Glomerular endothelial cell (primary cell): ENCODE results near the gene ANKRD13D. TPM values are rescaled to one million over a fixed set of nuclear protein-coding genes. Genes with fewer than 3 reads are reported as not detected.

Source experiments
- DNase-seq: peaks from one replicate; pipeline ENCODE4 v3.0.0-alpha.2; 2011; ENCODE audit warnings: low read depth, low spot score; ENCODE audit errors: extremely low read depth
- total RNA-seq: library from RNA; depleted of rRNA; stranded (reverse); fragments of >200 nt; gene quantifications from 2 replicates; pipeline ENCODE4 v1.2.3, GENCODE V29; 2015

The ANKRD13D gene
- total RNA-seq, 1 donor from 2014 or later, result 44.2 TPM

DNA sequence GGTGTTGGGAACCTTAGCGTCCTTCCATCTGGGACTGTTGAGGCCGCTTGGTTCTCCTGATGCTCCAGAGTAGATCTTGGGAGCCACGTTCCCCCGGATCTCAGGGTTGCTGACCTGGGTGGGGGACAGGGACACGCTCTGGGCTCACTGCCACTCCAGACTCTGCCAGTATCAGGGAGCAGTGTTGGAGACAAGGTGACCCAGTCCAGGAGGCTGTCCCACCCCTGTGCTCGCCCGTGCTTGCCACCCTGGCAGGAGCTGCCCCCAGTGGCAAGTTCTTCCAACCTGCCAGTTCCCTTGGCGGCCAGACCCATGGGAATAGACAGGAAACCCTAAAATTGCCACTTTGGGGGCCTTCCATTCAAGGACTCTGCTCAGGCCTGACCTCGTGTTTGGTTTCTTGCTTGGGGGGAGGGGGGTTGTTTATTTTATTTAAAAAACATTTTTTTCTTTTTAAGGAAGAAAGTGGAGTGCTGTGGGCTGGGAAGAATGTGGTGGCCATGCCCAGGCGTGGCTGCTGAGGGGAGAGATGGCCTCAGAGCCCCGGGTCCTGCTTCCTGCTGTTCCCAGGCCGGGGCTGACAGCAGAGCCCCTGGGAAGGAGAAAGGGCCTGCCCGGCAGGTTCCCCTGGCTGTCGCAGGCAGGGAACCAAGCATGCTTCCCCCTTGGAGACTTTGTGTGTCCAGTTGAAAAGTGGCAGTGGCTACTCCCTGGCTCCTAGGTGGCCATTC is 15.7 kb upstream of the ANKRD13D start:
- no peak for DNase-seq

DNA sequence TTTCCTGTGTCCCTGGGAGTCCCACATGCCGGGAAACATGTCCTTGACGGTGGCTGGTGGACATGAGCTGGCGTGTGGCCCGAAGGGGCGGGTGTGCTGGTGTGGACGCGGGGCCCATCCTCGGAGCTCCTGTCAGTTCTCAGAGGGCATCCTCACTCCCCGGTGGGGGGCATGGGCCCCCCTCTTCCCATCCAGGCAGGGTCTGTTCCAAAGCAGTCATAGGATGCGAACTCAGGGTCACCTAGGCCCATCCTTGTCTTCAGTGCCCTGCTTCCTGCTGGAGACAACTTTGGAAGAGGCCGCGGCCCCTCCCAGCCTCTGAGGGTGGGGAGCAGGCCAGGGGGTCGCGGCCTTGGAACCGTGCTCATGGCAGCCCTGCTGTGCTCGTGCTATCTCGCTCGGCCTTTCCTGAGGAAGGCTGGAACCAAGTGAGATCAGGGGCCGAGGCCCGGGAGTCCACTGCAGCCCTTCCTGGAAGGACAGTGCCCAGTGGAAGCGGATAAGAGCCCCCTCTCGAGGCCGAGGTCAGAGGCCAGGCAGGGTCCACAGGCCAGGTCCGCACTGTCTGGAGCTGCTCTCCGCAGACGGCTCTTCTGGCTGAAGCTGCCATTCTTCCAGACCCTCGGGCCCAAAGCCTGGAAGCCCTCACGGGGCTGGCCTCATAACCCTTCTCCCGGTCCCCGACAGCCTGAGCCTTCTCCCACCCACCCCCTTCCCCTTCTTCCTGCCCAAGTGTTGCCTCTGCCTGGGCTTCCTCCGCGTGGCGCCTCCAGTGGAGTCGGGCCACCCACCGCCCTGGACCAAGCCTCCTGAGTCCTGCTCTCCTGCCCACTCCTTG is 14.1 kb upstream of the ANKRD13D start:
- no peak for DNase-seq

DNA sequence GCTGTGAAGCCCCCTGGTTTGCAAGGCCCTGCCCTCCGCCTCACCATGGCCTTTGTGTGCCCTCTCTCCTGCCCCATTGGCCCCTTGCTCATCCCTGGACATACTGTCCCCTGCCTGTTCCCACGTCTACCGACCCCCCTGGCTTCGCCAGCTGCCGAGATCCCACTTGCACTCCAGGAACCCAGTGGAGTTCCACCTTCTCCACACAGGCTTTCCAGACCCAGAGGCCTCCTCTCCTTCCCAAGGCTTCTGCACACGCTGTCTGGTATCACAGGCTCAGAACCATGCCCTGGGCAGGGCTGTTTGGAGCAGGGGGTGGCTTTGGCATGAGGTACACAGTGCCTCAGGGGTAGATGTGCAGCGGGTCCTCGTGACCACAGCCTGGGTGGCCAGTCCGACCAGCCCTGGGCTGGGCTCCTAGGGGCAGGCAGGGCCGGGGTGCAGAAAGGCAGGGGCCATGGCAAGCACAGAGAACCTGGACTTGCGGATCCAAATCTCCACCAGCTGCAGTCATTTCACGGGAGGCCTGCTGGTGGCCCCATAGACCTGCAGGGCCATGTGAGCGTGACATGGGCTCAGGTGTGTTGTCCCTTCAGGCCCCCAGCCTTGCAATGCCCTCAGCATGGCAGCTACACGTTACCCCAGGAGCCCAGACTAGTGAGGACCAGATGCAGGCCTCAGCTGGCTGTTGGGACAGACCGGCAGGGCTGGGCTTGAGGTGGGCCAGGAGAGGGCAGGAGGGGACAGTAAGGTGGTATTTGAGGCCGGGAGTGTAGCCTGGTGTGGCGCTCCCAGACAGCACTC is 13.3 kb upstream of the ANKRD13D start:
- no peak for DNase-seq

DNA sequence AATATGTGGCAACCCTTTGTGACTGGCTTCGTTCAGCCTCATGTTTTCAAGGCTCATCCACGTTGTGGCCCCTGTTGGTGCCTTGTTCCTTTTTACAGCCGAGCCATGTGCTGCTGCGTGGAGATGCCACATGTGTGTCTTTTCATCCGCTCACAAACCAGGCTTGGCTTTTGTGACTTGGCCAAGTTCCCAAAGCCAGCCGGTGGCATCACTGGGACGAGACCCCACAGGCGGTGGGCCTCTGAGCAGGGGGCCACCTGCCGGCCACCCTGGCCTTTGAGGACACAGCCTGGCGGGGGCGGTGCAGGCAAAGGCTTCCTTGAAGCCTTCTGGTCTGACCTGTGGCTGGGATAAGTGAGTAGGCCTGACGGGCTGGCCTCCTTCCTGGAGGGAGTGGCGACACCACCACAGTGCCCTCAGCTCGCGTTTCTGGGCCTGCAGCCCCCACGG is 12.3 kb upstream of the ANKRD13D start:
- DNase-seq, result no peak

DNA sequence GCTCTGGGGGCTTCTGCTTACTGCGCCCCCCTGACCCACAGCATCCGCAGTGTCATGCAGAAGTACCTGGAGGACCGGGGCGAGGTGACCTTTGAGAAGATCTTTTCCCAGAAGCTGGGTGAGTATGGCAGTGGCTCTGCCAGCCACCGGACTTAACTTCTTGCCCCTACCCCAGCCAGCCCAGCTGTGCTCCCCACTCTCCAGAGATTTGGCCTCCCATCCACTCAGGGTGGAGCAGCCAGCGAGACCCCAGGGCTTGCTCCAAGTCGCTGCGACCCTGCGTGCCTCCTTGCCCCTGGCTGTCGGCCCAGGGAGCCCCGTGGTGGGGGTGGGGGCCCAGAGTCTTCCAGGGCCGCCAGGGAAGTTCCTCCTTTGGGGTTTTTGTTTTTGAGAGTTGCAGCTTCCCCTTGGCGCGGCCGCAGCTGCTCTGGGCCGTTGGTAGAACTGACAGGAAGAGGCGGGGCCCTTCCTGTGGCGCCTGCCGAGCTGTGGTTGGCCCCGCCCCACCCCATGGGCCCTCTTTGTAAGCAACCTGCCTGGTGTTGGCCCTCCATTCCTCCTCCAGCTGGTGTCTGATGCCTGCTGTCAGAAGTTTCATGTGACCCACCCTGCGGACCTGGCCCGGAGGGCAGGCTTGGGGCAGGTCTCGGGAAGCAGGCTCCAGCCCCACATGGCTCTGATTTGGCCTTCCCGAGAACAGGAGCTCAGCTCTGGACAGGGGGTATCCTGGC is 11.7 kb upstream of the ANKRD13D start:
- DNase-seq, result no peak

DNA sequence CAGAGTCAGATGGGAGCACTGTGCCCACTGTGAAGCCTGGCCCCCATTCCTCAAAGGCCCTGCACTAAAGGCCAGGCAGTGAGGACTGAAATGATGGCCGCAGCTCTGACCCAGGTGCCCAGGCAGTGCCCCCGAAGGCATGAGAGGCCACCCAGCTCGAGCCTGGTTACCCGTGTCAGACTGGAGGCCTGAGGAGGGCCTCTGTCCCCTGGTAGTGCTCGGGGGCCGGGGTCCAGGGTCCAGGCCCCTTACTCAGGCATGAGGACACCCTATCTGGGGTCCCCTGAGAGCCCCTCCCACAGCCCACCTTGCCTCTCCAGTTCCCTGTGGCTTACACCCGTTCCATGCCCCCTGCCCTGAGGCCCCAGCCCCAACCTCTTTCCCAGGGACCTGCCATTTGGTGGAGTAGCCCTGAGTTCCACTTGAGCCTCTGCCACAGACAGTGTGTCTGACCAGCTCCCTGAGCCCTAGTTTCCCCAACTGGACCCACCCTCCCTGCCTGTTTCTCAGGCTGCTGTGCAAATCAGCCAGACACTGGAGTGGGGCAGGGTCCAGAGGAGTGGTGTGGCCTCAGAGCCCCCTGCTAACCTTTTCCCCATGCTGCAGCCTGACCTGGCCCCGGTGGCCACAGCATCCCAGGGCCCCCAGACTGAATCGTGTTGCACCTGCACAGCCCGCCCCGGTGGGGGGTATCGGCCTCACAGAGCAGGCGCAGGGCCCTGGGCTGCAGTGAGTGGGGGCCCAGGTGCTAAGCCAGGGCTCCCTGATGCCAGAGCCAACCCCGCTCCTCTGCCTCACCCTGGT is 10.8 kb upstream of the ANKRD13D start:
- no peak for DNase-seq

DNA sequence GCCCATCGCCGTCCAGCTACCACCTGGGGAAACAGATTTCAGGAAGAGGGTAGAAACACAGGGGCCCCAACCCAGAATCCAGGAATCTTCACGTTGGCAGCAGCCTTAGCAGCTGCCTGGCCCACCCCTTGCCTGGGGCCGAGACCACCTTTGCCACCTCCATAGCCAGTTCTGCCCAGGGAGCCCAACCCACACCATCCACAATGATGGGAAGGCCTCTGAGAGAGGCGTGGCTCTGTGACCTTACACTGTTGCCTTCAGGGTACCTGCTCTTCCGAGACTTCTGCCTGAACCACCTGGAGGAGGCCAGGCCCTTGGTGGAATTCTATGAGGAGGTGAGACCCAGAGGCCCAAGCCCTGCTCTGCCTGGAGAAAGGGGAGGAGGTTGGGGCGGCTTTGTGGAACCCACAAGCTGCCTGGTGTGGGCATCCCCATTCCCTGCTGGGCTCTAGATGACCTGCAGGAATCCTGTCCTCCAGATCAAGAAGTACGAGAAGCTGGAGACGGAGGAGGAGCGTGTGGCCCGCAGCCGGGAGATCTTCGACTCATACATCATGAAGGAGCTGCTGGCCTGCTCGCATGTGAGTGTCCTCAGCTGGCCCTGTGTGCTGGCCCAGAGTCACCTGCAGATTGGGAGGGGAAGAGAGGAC is 10.0 kb upstream of the ANKRD13D start:
- DNase-seq, result no peak

DNA sequence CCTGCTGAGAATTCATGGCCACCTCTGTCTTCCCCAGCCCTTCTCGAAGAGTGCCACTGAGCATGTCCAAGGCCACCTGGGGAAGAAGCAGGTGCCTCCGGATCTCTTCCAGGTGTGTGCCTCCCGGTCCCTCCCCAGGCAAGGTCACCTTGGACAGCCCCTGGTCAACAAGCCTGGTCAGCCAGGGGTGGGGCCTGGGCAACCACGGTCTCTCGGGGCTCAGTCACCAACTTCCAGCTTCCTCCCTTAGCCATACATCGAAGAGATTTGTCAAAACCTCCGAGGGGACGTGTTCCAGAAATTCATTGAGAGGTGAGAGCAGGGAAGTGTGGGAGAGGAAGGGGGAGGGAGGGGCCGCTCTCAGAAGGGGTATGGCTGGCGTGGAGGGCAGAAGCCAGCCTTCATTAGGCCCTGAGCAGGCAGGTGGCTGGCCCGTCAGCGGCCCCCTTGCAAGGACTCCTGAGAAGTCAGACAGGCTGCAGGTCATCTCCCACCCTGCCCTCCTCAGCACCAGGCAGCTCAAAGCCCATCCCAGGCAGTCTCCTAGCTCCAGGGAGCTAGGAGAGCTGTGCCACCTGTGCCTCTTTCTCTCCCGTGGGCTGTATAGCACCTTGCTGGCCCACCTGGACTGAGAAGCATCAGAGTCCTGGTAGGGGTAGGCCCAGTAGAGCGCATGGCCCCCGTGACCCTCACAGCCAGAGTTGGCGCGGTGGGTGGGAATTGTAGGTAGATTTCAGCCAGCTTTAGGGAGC is 9.3 kb upstream of the ANKRD13D start:
- no peak for DNase-seq

DNA sequence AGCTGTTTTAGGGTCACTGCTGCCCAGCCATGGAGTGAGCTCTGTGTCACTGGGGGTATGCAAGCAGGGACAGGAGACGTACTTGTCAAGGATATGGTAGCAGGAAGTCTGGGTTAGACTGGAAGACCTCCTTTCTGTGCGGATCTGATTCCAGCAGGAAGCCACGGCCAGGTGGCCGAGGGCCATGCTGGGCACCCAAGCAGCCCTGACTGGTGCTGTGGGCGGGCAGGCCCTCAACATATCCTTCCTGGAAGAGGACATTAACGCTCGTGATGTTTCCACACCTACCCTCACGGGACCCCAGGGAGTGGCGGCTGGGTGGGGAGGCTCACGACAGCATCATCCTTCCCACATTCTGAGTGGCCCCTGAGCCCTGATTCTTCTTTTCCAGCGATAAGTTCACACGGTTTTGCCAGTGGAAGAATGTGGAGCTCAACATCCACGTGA is 8.7 kb upstream of the ANKRD13D start:
- no peak for DNase-seq

DNA sequence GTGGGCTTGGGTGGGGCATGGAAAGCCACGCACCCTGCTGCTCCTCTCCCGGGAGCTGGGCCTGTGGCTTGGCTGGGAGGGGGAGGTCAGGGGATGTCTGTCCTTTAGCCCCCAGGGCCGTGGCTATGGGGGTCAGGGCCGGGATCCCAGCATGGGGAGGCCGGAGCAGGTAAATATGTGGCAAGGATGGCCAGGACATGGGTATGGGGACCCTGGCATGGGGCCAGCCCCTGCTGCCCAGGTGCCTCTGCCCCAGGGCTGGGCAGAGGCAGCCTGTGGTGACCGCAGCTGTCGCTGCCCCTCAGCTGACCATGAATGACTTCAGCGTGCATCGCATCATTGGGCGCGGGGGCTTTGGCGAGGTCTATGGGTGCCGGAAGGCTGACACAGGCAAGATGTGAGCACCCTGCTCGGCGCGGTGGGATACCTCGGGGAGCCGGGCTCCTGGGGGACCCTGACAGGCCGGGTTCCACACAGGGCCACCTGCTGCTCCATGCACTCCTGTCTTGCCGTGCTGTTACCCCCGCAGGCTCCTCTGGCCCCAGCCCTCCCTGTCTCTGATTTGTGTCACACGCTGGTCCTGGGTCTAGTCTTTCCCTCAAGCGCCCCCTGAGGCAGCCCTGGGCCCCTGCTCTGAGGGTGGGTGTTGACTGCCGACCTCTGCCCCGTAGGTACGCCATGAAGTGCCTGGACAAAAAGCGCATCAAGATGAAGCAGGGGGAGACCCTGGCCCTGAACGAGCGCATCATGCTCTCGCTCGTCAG is 8.1 kb upstream of the ANKRD13D start:
- no peak for DNase-seq

DNA sequence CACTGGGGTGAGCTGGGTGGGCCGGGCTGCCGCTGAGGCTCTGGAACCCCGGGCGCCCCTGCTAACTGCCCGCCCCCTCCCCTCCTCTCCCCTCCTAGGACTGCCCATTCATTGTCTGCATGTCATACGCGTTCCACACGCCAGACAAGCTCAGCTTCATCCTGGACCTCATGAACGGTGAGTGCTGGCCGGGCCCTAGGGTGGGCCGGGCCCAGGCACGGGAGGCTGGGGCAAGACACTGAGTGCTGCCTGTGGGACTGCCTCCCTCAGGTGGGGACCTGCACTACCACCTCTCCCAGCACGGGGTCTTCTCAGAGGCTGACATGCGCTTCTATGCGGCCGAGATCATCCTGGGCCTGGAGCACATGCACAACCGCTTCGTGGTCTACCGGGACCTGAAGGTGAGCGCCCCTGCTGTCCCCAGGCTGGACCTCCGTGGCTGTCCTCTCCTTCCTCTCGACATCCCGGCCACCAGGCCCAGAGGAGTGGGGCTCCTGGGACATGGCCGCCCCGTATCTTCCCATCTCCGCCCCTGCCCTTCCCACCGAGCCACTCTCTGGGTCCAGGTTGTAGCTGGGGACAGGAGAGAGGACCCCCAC is 7.5 kb upstream of the ANKRD13D start:
- no peak for DNase-seq

DNA sequence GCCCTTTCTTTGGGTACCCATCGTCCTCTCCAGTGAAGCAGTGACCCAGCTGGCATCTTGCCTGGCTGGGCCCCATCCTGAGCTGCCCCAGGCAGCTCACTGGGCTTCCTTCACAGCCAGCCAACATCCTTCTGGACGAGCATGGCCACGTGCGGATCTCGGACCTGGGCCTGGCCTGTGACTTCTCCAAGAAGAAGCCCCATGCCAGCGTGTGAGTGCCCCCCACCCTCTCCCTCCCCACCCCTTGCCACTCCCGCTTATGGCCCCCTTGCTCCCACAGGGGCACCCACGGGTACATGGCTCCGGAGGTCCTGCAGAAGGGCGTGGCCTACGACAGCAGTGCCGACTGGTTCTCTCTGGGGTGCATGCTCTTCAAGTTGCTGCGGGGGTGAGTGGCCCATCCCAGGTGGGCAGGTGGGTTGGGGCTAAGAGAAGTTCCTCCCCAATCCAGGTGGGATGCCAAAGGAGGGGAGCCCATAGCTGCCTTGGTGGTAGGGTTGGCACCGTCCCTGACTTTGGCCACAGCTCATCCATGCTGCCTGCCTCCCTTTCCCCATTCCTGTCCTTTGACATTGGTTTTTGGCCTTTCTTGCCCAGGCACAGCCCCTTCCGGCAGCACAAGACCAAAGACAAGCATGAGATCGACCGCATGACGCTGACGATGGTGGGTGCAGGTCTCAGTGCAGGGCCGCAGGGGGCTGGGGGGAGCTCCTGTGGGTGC is 6.8 kb upstream of the ANKRD13D start:
- no peak for DNase-seq

DNA sequence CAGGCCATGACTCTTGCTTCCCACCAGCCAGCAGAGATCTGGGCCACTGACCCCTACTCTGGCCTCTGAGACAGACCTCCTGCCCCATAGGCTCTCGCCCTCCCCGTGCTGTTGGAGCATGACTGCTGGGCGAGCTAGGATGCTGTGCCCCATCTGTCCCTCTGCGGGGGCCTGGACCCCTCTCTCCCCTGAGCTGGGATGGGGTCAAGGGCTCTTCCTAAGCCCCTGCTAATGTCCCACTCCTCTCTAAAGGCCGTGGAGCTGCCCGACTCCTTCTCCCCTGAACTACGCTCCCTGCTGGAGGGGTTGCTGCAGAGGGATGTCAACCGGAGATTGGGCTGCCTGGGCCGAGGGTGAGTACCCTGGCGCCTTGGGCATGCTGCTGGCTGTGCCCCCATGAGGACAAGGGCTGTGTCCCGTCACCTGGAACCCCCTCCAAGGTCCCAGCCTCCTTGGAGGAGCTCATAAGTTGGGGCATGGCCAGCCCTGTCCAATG is 6.2 kb upstream of the ANKRD13D start:
- no peak for DNase-seq

DNA sequence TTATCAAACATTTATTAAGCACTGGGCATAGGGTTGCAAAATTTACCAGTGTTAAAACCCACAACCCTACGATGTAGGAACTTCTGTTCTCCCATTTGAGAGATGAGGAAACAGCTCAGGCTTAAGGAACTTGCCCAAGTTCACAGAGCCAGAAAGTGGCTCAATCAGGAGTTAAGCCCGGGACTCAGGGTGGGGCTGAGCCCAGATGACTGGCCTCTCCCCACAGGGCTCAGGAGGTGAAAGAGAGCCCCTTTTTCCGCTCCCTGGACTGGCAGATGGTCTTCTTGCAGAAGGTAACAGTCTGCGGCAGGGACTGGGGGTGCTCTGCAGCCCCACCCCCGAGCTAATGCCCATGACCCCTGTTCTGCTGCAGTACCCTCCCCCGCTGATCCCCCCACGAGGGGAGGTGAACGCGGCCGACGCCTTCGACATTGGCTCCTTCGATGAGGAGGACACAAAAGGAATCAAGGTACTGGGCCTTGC is 5.6 kb upstream of the ANKRD13D start:
- DNase-seq, result no peak

DNA sequence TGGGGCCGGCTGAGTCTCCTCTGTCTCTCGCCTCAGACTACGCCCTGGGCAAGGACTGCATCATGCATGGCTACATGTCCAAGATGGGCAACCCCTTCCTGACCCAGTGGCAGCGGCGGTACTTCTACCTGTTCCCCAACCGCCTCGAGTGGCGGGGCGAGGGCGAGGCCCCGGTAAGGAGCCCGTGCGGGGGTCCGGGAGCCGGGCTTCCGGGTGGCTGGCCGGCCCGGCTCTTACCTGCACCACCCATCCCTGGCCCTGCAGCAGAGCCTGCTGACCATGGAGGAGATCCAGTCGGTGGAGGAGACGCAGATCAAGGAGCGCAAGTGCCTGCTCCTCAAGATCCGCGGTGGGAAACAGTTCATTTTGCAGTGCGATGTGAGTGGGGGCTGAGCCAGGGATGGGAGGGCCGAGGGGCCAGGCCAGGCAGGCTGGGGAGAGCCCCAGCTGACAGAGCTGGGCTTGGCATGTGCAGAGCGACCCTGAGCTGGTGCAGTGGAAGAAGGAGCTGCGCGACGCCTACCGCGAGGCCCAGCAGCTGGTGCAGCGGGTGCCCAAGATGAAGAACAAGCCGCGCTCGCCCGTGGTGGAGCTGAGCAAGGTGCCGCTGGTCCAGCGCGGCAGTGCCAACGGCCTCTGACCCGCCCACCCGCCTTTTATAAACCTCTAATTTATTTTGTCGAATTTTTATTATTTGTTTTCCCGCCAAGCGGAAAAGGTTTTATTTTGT is 4.1 kb upstream of the ANKRD13D start:
- DNase-seq, result no peak
